ENCODE data around the gene EPHB6. TPM values are rescaled to one million over a fixed set of nuclear protein-coding genes. Genes with fewer than 3 reads are reported as not detected.

EPHB6 gene
- total RNA-seq, 1 donor from 2014 or later, result 4.4 TPM

DNA sequence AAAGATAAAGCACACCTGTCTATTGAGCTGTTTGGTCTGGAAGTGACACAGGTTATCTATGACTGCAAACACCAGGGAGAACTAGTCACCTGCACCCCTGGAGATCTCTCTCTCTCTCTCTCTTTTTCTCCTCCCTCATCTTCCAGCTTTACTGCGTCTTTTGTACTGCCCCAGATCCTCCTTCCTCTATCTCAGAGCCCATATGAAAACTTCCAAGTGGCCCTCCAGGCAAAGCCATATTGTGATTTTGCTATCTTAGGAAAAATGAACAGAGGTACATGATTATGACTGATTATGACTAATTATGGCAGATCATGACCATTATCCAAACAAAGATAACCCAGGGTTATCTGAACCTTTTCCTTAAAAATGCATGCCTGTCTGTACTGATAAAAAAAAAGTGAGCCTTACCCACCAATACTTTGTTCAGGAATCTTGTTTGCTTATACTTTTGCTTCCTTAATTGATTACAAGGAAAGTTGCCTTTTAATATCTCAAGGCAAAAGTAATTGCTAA is 12.6 kb upstream of the EPHB6 start:
- intact Hi-C loops (cut with micrococcal nuclease), result no loop called here
- Histone ChIP-seq H3K27me3 (ENCODE audit: low read depth) (peaks cover 4% of the 10 kb centered on the region), H3K9me3 (replicated peaks) (no peaks in the 10 kb centered on the region), H3K4me3 (no peak overlapping the region), H3K4me1 (no peaks in the 10 kb centered on the region), H3K27ac (replicated peaks) (no peak overlapping the region), H3K36me3 (no peaks in the 10 kb centered on the region)
- TF ChIP-seq, protein P1, sequence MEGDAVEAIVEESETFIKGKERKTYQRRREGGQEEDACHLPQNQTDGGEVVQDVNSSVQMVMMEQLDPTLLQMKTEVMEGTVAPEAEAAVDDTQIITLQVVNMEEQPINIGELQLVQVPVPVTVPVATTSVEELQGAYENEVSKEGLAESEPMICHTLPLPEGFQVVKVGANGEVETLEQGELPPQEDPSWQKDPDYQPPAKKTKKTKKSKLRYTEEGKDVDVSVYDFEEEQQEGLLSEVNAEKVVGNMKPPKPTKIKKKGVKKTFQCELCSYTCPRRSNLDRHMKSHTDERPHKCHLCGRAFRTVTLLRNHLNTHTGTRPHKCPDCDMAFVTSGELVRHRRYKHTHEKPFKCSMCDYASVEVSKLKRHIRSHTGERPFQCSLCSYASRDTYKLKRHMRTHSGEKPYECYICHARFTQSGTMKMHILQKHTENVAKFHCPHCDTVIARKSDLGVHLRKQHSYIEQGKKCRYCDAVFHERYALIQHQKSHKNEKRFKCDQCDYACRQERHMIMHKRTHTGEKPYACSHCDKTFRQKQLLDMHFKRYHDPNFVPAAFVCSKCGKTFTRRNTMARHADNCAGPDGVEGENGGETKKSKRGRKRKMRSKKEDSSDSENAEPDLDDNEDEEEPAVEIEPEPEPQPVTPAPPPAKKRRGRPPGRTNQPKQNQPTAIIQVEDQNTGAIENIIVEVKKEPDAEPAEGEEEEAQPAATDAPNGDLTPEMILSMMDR (IDR thresholded peaks at IDR 0.05; ENCODE audit: borderline replicate concordance), result no peak
- DNase-seq, result no peak

DNA sequence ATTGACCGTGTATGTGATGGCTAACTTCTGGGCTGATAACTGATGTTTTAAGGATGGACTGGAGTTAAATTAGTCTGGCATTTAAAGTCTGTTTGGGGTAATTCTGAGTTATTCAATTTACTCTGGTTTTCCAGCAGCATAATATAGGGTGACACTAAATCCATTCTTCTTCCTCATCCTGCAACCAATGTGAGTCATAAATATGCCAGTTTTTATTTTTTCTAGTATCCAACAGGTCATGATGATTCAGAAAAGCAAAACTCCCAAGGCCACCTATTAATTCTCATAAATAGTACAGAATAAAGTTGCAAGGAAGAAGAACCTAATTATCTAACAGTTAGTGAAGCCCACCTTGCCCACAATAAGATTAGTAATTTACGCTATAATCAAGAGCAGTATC is 7.5 kb upstream of the EPHB6 start:
- Histone ChIP-seq H3K27me3 (ENCODE audit: low read depth) (peaks cover 49% of the 10 kb centered on the region), H3K4me3 (no peak overlapping the region), H3K36me3 (no peaks in the 10 kb centered on the region), H3K9me3 (replicated peaks) (no peaks in the 10 kb centered on the region), H3K27ac (replicated peaks) (no peak overlapping the region), H3K4me1 (no peaks in the 10 kb centered on the region)
- intact Hi-C loops (cut with micrococcal nuclease), result no loop called here
- no peak for DNase-seq
- TF ChIP-seq, protein P1 (IDR thresholded peaks at IDR 0.05; ENCODE audit: borderline replicate concordance), result no peak

DNA sequence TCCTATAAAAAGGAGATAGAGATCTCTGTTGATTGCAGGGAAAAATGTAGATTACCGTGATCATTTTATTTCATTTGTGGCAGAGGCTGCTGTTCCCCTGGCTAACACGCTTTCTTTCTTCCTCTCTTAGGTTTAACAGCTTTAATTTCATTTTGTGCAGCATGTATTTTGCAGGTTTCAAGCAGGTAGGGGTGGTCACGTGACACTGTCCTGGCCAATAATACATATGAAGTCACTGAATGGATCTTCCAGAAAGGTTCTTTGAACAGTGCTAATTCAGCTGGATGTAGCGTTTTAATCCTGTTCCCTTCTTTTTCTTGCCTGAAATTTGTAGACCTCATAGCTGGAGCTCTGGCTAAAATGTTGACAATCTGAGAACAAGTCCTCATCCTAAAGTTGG is 3.6 kb upstream of the EPHB6 start:
- Histone ChIP-seq H3K36me3 (no peaks in the 10 kb centered on the region), H3K9me3 (replicated peaks) (no peaks in the 10 kb centered on the region), H3K27ac (replicated peaks) (no peak overlapping the region), H3K27me3 (ENCODE audit: low read depth) (peaks cover 61% of the 10 kb centered on the region), H3K4me3 (no peak overlapping the region), H3K4me1 (peaks cover 22% of the 10 kb centered on the region)
- intact Hi-C loops (cut with micrococcal nuclease), result loop anchor here (10.0 kb wide), 1 partner anchor 154 kb away; no protein-coding TSS in a partner anchor
- TF ChIP-seq, protein P1 (IDR thresholded peaks at IDR 0.05; ENCODE audit: borderline replicate concordance), result no peak
- no peak for DNase-seq

DNA sequence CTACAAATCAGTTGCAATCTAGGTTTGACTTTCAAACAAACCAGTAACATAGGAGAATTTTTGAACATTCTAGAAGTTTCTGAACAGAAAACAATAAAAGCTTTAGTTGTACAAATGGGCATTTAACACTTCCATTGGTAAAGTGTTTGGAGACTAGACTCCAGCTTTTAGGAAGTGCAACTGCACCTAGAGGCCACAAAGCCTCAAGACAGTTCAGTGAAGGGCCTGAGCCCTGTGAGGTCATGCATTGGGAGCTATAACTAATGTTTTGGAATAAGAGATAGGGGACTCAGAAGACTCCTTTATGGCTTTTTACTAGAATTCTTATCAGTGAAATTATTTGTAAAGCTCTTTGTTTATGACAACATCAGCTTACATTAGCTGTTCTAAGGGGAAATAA is 3.0 kb upstream of the EPHB6 start:
- DNase-seq, result no peak
- Histone ChIP-seq H3K9me3 (replicated peaks) (no peaks in the 10 kb centered on the region), H3K27me3 (ENCODE audit: low read depth) (peaks cover 66% of the 10 kb centered on the region), H3K4me3 (no peak overlapping the region), H3K36me3 (no peaks in the 10 kb centered on the region), H3K27ac (replicated peaks) (no peak overlapping the region), H3K4me1 (peaks cover 22% of the 10 kb centered on the region)
- TF ChIP-seq, protein P1 (IDR thresholded peaks at IDR 0.05; ENCODE audit: borderline replicate concordance), result no peak
- intact Hi-C loops (cut with micrococcal nuclease), result loop anchor here (10.0 kb wide), 1 partner anchor 153 kb away; no protein-coding TSS in a partner anchor

DNA sequence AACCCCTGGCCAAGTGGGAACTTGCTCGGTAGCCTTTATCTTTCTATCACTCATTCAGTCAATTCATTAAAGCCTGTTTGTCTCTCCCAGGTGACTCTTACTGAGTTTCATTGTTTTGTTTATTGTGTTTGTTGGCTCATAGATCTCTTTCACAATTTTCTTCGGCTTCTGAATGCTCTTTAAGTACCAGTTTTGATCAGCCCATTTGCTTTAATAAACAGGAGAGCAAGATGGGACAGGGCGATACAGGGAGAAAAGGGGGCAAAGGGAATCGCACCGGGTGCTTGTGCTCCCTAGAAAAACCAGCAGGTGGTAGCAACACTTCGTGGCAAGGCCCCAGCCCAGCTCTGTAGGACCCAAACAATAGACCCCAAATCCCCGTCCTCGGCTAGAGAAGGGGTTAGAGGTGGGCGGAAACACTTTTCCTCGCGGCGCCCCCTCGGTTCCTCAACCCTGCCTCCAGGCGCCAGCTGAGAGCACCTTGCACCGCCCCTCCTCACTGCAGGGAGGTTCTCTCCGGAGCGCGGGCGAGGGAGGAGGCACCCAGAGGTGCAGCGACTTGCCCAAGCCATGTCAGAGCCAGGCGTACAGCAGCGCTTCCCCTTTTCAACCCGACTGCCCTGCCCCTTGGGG is 1.0 kb upstream of the EPHB6 start:
- TF ChIP-seq, protein P1 (IDR thresholded peaks at IDR 0.05; ENCODE audit: borderline replicate concordance), result peak; percentile 80
- Histone ChIP-seq H3K36me3 (no peaks in the 10 kb centered on the region), H3K4me1 (peaks cover 22% of the 10 kb centered on the region), H3K4me3 (peak overlapping the region; percentile 75), H3K27me3 (ENCODE audit: low read depth) (peaks cover 60% of the 10 kb centered on the region), H3K27ac (replicated peaks) (peak overlapping the region; percentile 68), H3K9me3 (replicated peaks) (no peaks in the 10 kb centered on the region)
- intact Hi-C loops (cut with micrococcal nuclease), result loop anchor here (10.0 kb wide), 1 partner anchor 151 kb away; no protein-coding TSS in a partner anchor
- peak; percentile 63 for DNase-seq

Data from left ventricle myocardium inferior (tissue), 1 donor.